HG03159 (cell line): Measurements from ENCODE around the gene UPK3BL1.

Experiments used
- ATAC-seq: cut with Tn5 transposase; IDR thresholded peaks from one replicate; pipeline ENCODE4 v1.9.1; 2021; ENCODE audit warnings: mild to moderate bottlenecking, moderate library complexity; ENCODE audit not compliant: unreplicated experiment

UPK3BL1 gene

GRCh38 chr7:102589857-102590256 lies 52.7 kb downstream of the UPK3BL1 start:
- peak; percentile 50 for ATAC-seq
